ENCODE measurements around the gene VMAC.

The VMAC gene

DNA sequence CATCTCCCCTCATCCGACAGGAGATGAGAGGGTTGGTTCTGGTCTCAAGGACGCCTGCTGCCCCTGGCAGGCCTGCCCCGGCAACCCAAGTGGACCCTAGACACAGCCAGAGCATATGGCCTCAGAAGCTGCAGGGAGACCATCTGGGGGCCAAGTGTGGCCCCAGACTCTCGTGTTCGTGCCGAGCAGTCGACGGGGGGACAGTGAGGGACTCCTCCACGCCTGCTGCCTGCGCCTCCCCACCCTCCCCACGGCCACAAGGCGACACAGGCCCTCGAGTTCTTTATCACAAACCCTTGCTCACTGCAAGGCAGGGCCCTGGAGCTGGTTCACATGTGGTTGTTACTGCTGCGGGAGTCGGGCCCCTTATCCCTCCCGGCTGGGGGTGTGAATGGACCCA lies 18.7 kb downstream of the VMAC start:
- no peak overlapping the region for H3K4ac ChIP-seq (ENCODE audit: low read length)
- H2AK5ac ChIP-seq (ENCODE audit: low read depth, low read length) = no peak overlapping the region
- H3K4me1 ChIP-seq (ENCODE audit: control insufficient read depth in 2 of 2, insufficient read depth in 1 of 2, low read depth in 1 of 2, low read length in 2 of 2) = no peaks in the 10 kb centered on the region
- no peak overlapping the region for H2AFZ ChIP-seq (ENCODE audit: low read length)
- H4K8ac ChIP-seq (ENCODE audit: low read depth, low read length) = no peak overlapping the region
- no peaks in the 10 kb centered on the region for H3K9me3 ChIP-seq (replicated peaks in 1 of 2; ENCODE audit: control insufficient read depth in 2 of 2, insufficient read depth in 1 of 2, low read depth in 1 of 2, low read length in 2 of 2)
- no peak overlapping the region for H2BK5ac ChIP-seq (ENCODE audit: low read length)
- no CpG with 5 or more reads among the region's 16 CpGs for WGBS, 2 donors (ENCODE audit: extremely low coverage in 2 of 2, insufficient read length in 2 of 2, insufficient replicate concordance in 1 of 2)
- DNase-seq (ENCODE audit: low spot score) = no peak
- H2BK120ac ChIP-seq (ENCODE audit: low read depth, low read length) = no peak overlapping the region
- H3K9ac ChIP-seq (ENCODE audit: low read depth, low read length, poor library complexity) = no peak overlapping the region
- H3K4me2 ChIP-seq (ENCODE audit: insufficient read depth, low read length, poor library complexity, severe bottlenecking) = no peak overlapping the region
- no peak overlapping the region for H2BK15ac ChIP-seq (ENCODE audit: low read length)
- no peak overlapping the region for H3K27ac ChIP-seq (replicated peaks; ENCODE audit: low read length)
- no peak overlapping the region for H3K14ac ChIP-seq (ENCODE audit: low read length)
- H3K36me3 ChIP-seq (replicated peaks in 1 of 2; ENCODE audit: control insufficient read depth in 2 of 2, insufficient read depth in 2 of 2, low read length in 2 of 2) = peaks cover 81 to 96% of the 10 kb centered on the region in 2 donors
- peaks cover 6% of the 10 kb centered on the region for H3K79me1 ChIP-seq (ENCODE audit: low read depth, low read length)
- H4K91ac ChIP-seq (ENCODE audit: low read depth, low read length, poor library complexity) = no peak overlapping the region
- no peak overlapping the region for H2BK12ac ChIP-seq (ENCODE audit: low read length)
- H3K18ac ChIP-seq (ENCODE audit: low read length) = no peak overlapping the region
- no peaks in the 10 kb centered on the region for H3K27me3 ChIP-seq (ENCODE audit: control insufficient read depth in 3 of 3, insufficient read depth in 3 of 3, low read depth in 1 of 3, low read length in 3 of 3)
- no peak overlapping the region for H3K4me3 ChIP-seq (ENCODE audit: low read length in 2 of 2)
- H3K23ac ChIP-seq (ENCODE audit: low read depth, low read length, poor library complexity) = no peak overlapping the region

- Histone ChIP-seq H3K27ac (replicated peaks; ENCODE audit: low read length) (no peak overlapping the region), H3K36me3 (replicated peaks in 1 of 2; ENCODE audit: control insufficient read depth in 2 of 2, insufficient read depth in 2 of 2, low read length in 2 of 2) (peaks cover 85 to 99% of the 10 kb centered on the region in 2 donors)
- no CpG with 5 or more reads among the region's 18 CpGs for WGBS, 2 donors (ENCODE audit: extremely low coverage in 2 of 2, insufficient read length in 2 of 2, insufficient replicate concordance in 1 of 2)
These were observed 21.3 kb downstream of the VMAC start for GRCh38 chr19:5925830-5926427.

DNA sequence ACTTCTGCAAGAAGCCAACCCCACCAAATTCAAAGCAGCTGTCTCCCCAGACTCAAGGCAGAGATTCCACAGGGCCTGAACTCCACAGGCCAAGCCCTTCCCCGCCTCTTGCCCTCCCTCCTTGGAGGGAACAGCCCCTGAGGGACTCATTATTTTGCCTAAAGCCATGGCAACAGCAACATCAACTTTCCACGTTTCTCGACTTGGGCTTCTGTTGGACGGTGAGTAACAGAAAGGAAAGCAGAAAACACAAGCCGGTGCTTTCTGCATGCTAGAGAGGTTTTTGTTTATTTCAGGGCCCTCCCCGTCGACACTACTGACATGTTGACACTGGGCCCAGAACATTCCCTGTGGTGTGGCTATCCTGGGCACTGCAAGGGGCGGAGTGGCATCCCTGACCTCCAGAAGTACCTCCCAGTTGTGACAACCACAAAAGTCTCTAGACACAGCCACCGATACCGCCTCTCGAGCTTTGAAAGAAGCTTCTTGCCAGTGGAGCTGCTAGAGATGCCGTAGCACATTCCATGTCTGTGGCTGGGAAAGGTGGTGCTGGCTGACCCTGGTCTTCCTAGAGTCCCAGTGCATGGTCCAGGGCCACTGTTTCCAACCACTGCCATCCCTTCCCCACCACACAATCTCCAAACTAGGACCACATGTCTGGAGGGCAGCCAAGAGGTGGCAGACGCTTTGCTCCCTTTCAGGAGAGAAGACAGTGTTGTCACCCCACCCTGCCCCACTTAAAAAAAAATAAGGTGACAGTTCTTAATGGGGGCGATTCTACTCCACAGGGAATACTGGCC lies 22.2 kb downstream of the VMAC start:
- peaks cover 83 to 99% of the 10 kb centered on the region in 2 donors for H3K36me3 ChIP-seq (replicated peaks in 1 of 2; ENCODE audit: control insufficient read depth in 2 of 2, insufficient read depth in 2 of 2, low read length in 2 of 2)
- no peak overlapping the region for H2BK15ac ChIP-seq (ENCODE audit: low read length)

More at GRCh38 chr19:5925830-5926427, 21.3 kb downstream of the VMAC start:
- Histone ChIP-seq H4K91ac (ENCODE audit: low read depth, low read length, poor library complexity) (no peak overlapping the region), H3K9ac (ENCODE audit: low read depth, low read length, poor library complexity) (no peak overlapping the region), H3K4me2 (ENCODE audit: insufficient read depth, low read length, poor library complexity, severe bottlenecking) (no peak overlapping the region), H3K18ac (ENCODE audit: low read length) (no peak overlapping the region), H3K14ac (ENCODE audit: low read length) (peak overlapping the region; percentile 32), H2AFZ (ENCODE audit: low read length) (no peak overlapping the region), H2BK15ac (ENCODE audit: low read length) (no peak overlapping the region), H2BK5ac (ENCODE audit: low read length) (no peak overlapping the region), H3K23ac (ENCODE audit: low read depth, low read length, poor library complexity) (no peak overlapping the region), H2BK120ac (ENCODE audit: low read depth, low read length) (no peak overlapping the region), H3K4ac (ENCODE audit: low read length) (no peak overlapping the region), H3K4me1 (ENCODE audit: control insufficient read depth in 2 of 2, insufficient read depth in 1 of 2, low read depth in 1 of 2, low read length in 2 of 2) (no peaks in the 10 kb centered on the region), H2AK5ac (ENCODE audit: low read depth, low read length) (no peak overlapping the region), H2BK12ac (ENCODE audit: low read length) (no peak overlapping the region), H3K27me3 (ENCODE audit: control insufficient read depth in 3 of 3, insufficient read depth in 3 of 3, low read depth in 1 of 3, low read length in 3 of 3) (no peaks in the 10 kb centered on the region), H3K79me1 (ENCODE audit: low read depth, low read length) (peaks cover 4% of the 10 kb centered on the region), H3K4me3 (ENCODE audit: low read length in 2 of 2) (no peak overlapping the region), H4K8ac (ENCODE audit: low read depth, low read length) (no peak overlapping the region), H3K9me3 (replicated peaks in 1 of 2; ENCODE audit: control insufficient read depth in 2 of 2, insufficient read depth in 1 of 2, low read depth in 1 of 2, low read length in 2 of 2) (no peaks in the 10 kb centered on the region)
- no peak for DNase-seq (ENCODE audit: low spot score)

GRCh38 chr19:5927441-5927821 lies 22.8 kb downstream of the VMAC start:
- Histone ChIP-seq H3K23ac (ENCODE audit: low read depth, low read length, poor library complexity) (no peak overlapping the region), H4K8ac (ENCODE audit: low read depth, low read length) (no peak overlapping the region), H2BK12ac (ENCODE audit: low read length) (no peak overlapping the region), H2BK5ac (ENCODE audit: low read length) (no peak overlapping the region), H3K9ac (ENCODE audit: low read depth, low read length, poor library complexity) (no peak overlapping the region), H3K18ac (ENCODE audit: low read length) (no peak overlapping the region), H3K36me3 (replicated peaks in 1 of 2; ENCODE audit: control insufficient read depth in 2 of 2, insufficient read depth in 2 of 2, low read length in 2 of 2) (peaks cover 78 to 99% of the 10 kb centered on the region in 2 donors), H4K91ac (ENCODE audit: low read depth, low read length, poor library complexity) (no peak overlapping the region), H3K4me3 (ENCODE audit: low read length in 2 of 2) (peak overlapping the region in 1 of 2 donors; percentile 49), H3K4me2 (ENCODE audit: insufficient read depth, low read length, poor library complexity, severe bottlenecking) (no peak overlapping the region), H3K79me1 (ENCODE audit: low read depth, low read length) (peaks cover 4% of the 10 kb centered on the region), H3K9me3 (replicated peaks in 1 of 2; ENCODE audit: control insufficient read depth in 2 of 2, insufficient read depth in 1 of 2, low read depth in 1 of 2, low read length in 2 of 2) (no peaks in the 10 kb centered on the region), H2AFZ (ENCODE audit: low read length) (no peak overlapping the region), H2BK15ac (ENCODE audit: low read length) (no peak overlapping the region), H3K4ac (ENCODE audit: low read length) (no peak overlapping the region), H3K27ac (replicated peaks; ENCODE audit: low read length) (no peak overlapping the region), H3K14ac (ENCODE audit: low read length) (no peak overlapping the region), H2AK5ac (ENCODE audit: low read depth, low read length) (no peak overlapping the region), H2BK120ac (ENCODE audit: low read depth, low read length) (no peak overlapping the region), H3K4me1 (ENCODE audit: control insufficient read depth in 2 of 2, insufficient read depth in 1 of 2, low read depth in 1 of 2, low read length in 2 of 2) (no peaks in the 10 kb centered on the region), H3K27me3 (ENCODE audit: control insufficient read depth in 3 of 3, insufficient read depth in 3 of 3, low read depth in 1 of 3, low read length in 3 of 3) (no peaks in the 10 kb centered on the region)
- no CpG with 5 or more reads among the region's 8 CpGs for whole genome bisulfite sequencing, 2 donors (ENCODE audit: extremely low coverage in 2 of 2, insufficient read length in 2 of 2, insufficient replicate concordance in 1 of 2)
- DNase-seq (ENCODE audit: low spot score) = no peak

More for the DNA sequence above, 22.2 kb downstream of the VMAC start:
- Histone ChIP-seq H3K4me3 (ENCODE audit: low read length in 2 of 2) (no peak overlapping the region), H3K4me2 (ENCODE audit: insufficient read depth, low read length, poor library complexity, severe bottlenecking) (no peak overlapping the region), H3K23ac (ENCODE audit: low read depth, low read length, poor library complexity) (no peak overlapping the region), H2BK5ac (ENCODE audit: low read length) (no peak overlapping the region), H3K27me3 (ENCODE audit: control insufficient read depth in 3 of 3, insufficient read depth in 3 of 3, low read depth in 1 of 3, low read length in 3 of 3) (no peaks in the 10 kb centered on the region), H2AK5ac (ENCODE audit: low read depth, low read length) (no peak overlapping the region), H3K4me1 (ENCODE audit: control insufficient read depth in 2 of 2, insufficient read depth in 1 of 2, low read depth in 1 of 2, low read length in 2 of 2) (no peaks in the 10 kb centered on the region), H3K27ac (replicated peaks; ENCODE audit: low read length) (no peak overlapping the region), H3K18ac (ENCODE audit: low read length) (no peak overlapping the region), H3K79me1 (ENCODE audit: low read depth, low read length) (peaks cover 4% of the 10 kb centered on the region), H4K91ac (ENCODE audit: low read depth, low read length, poor library complexity) (no peak overlapping the region), H3K4ac (ENCODE audit: low read length) (no peak overlapping the region), H2BK120ac (ENCODE audit: low read depth, low read length) (no peak overlapping the region), H2AFZ (ENCODE audit: low read length) (no peak overlapping the region), H3K14ac (ENCODE audit: low read length) (no peak overlapping the region), H3K9ac (ENCODE audit: low read depth, low read length, poor library complexity) (no peak overlapping the region), H3K9me3 (replicated peaks in 1 of 2; ENCODE audit: control insufficient read depth in 2 of 2, insufficient read depth in 1 of 2, low read depth in 1 of 2, low read length in 2 of 2) (no peaks in the 10 kb centered on the region), H2BK12ac (ENCODE audit: low read length) (no peak overlapping the region), H4K8ac (ENCODE audit: low read depth, low read length) (no peak overlapping the region)
- DNase-seq (ENCODE audit: low spot score) = no peak
- no CpG with 5 or more reads among the region's 14 CpGs for WGBS, 2 donors (ENCODE audit: extremely low coverage in 2 of 2, insufficient read length in 2 of 2, insufficient replicate concordance in 1 of 2)
